ENCODE measurements around the gene FAM168A.

The FAM168A gene

DNA sequence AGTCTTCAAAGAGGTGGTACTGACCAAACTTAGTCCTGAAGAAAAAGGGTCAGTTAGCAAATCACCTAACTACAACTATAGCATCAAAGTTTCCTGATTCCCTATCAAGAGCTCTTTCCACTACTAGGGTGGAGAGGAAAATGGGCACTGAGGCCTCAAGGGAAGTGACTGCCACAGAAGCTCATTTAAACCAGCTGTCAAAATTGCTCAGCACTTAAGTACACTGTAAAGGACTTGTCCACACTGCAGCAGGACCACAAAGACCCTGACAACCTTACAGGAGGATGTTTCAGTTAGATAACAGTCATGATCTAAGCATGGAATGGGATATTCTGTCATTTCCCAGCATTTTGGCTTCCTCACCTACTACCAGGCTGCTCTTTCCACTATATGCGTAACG is 33.0 kb downstream of the FAM168A start:
- DNase-seq: no peak
- intact Hi-C loops (cut with DNase I): no loop called here

DNA sequence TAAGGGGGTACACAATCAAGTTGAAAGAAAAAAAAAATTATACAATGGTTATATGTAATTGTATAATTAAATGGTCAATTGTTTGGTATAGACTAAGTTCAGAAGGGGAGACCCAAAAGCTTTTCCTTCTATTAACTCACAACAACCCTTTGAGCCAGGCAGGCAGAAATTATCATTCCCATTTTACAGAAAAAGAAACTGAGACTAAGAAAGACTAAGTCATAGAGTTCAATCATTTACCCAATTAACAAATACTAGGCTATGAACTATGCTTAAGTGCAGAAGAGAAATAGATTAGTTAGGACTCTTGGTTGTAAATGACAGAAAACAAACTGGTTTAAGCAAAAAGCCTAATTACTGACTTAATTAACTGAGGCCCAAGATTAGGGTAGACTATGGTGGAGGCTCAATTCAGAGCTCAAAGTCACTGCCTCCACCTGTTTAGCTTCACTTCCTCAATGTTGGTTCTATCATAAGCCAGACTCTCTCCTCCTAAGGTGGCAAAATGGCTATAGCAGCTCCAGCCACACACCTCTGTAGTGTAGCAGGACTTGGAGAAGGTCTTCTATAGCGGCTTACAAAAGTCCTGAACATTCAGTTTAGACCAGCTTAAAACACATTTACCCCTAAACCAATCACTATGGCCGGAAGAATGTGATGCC is 34.2 kb downstream of the FAM168A start:
- no peak for DNase-seq
- intact Hi-C loops (cut with DNase I): no loop called here

DNA sequence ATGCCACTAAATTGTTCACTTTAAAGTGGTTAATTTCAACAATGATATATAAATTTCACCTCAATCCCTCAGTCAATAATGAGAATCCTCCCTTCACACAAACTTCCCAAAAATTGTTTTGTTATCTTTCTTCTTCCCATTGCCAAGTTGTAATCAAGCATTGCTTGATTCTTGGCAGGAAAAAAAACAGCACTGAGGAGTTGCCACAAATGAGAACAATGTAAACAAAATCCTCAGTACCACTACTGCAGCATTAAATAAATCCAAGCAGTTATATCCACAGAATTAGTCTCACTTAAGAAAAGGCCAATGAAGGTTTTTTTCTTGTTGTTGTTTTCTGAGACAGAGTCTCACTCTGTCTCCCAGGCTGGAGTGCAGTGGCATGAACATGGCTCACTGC is 38.2 kb downstream of the FAM168A start:
- no peak for DNase-seq
- intact Hi-C loops (cut with DNase I): no loop called here

DNA sequence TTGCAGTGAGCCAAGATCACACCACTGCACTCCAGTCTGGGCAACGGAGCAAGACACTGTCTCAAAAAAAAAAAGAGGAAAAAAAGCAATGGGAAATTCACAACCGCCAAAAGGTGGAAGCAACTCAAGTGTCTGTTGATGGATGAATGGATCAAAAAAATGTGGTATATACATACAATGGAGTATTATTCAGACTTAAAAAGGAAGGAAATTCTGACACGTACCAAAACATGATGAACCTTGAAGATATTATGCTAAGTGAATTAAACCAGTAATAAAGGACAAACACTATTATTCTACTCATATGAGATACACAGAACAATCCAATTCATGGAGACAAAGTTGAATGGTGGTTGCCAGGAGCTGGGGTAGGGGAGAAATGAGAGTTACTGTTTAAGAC is 40.9 kb downstream of the FAM168A start:
- no peak for DNase-seq
- intact Hi-C loops (cut with DNase I): no loop called here

DNA sequence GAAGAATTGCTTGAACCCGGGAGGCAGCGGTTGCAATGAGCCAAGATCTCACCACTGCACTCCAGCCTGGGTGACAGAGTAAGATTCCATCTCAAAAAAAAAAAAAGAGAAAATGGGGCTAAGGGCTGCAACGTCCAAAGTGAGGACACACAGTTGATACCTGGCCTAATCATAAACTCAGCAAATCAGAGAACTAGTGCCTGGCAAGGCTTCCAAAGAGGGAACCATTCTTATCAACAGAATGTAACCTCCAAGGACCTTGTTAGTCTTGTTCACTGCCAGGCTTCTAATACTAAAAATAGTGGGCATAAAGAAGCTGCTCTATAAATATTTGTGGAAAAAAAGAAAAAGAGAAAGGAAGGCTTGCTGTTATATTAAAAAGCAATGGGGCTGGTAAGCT is 42.3 kb downstream of the FAM168A start:
- DNase-seq: no peak
- intact Hi-C loops (cut with DNase I): no loop called here

DNA sequence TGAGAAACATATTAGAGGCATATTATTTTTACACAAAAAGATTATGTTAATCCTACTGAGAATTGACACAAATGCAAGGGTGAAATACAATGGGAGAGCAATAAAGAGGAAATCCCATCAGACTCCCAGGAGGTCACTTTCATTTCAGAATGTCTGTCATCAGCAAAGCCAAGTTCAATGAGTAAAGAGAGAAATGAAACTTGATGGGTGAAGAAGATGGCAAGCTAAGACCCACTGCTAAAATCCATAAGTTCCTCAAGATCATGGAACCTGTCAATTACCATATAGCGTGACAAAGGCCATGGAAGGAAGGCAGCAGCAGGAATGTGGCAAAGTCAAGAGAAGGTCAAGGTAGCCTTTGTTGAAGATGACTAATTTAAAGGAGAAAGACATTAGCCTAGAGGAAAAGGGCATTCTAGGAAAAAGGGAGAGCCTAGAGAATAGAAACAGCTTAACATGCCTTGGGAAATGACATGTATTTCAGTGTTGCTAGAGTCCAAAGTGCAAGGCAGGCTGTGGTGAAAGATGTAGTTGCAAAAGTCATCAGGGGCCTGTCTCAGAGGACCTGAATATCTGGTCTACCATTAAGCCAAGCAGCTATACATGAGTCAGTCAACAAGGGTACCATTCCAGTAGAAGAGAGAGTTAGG is 43.1 kb downstream of the FAM168A start:
- intact Hi-C loops (cut with DNase I): no loop called here
- no peak for DNase-seq

DNA sequence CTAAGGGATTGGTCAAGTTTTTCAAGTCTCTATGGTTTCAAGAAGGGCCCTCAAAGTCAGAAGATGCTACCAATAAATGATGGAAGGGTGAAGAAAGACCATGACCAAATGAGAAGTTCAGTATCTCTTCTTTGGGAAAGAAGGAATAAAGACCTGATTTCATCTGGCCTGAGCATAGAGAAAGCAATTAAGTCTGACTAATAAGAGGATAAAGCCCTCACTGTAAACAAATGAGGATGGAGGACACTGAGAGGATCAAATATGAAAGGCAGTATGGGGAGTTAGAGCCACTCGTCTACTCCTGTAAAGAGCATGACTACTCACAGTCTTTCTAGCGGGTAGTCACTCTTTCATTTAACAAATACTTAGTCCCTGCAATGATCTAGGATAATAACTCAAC is 44.6 kb downstream of the FAM168A start:
- DNase-seq: no peak
- intact Hi-C loops (cut with DNase I): no loop called here

DNA sequence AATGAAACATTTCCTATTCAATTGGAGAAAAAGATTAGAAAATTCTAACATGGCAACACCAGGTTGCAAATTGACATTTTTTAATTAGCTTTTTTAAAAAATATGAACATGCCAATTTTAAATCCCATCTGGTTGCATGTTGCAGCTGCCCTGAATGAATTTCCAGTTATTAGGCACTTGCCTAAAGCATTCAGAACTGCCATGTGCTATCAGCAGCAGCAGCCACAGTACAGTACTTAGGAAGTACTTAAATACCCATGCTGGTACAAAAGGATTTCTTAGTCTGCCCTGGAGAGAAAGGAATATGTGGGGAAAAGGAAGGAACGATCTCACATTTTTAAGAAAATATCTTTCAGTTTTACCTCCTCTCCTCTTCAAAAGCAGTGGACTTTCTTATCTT is 46.2 kb downstream of the FAM168A start:
- DNase-seq: no peak
- intact Hi-C loops (cut with DNase I): no loop called here

DNA sequence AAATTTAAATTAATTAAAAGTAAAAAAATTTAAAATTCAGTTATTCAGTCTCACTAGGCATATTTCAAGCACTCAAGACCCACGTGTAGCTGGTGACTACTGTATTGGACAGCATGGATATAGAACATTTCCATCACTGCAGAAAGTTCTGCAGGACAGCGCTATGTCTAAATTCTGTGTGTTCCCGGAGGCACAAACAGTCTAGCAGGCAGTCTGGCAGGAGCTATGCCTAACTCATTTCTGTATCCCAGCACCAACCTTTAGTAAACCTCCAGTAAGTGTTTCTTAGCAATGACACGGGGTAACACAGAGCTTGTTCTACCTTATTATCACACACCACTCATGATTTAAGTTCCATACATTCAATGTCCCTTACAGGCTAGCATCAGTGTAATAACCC is 48.5 kb downstream of the FAM168A start:
- intact Hi-C loops (cut with DNase I): no loop called here
- no peak for DNase-seq

DNA sequence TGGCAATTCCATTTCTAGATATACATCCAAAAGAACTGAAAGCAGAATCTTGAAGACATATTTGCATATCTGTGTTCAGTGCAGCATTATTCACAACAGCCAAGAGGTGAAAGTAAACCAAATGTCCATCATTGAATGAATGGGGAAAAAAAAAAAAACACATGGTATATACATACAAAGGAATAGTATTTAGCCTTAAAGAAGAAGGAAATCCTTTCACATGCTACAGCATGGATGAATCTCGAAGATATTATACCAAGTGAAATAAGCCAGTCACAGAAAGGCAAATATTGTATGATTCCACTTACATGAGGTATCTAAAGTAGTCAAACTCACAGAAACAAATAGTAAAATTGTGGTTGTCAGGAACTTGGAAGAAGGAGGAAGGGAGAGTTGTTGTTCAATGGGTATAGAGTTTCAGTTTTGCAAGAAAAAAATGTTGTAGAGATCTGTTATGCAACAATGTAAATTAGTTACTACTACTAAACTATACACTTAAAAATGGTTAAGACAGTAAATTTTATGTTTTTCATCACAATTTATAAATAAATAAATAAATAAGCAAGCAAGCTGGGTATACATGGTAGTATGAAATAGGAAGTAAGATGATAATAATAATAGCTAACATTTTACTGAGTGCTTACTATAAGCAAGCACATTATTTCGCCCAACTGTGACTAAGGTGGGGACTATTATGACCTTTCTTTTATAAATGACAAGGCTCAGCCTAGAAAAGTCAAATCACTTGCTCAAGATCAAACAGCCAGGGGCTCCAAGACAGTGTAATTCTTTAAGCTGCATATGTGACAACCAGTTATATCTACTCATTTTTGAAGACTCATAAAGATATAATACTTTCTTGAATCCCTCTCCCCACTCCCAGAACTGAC is 50.0 kb downstream of the FAM168A start:
- intact Hi-C loops (cut with DNase I): no loop called here
- DNase-seq: no peak

DNA sequence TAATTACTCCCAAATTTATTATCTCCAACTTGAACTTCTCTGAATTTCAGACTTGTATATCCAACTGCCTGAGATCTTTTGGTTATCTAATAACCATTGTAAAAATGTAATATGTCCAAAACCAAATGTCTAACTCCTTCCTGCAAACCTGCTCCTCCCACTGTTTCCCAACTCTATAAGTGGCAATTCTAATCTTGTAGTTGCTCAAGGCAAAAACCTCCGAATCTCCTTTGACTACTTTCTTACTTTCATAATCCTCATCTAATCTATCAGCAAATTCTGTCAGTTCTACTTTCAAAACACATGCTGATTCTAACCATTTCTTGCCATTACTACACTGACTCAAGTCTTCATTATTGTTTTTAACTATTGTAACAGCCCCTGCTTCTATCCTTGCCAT is 55.7 kb downstream of the FAM168A start:
- no peak for DNase-seq
- intact Hi-C loops (cut with DNase I): no loop called here

DNA sequence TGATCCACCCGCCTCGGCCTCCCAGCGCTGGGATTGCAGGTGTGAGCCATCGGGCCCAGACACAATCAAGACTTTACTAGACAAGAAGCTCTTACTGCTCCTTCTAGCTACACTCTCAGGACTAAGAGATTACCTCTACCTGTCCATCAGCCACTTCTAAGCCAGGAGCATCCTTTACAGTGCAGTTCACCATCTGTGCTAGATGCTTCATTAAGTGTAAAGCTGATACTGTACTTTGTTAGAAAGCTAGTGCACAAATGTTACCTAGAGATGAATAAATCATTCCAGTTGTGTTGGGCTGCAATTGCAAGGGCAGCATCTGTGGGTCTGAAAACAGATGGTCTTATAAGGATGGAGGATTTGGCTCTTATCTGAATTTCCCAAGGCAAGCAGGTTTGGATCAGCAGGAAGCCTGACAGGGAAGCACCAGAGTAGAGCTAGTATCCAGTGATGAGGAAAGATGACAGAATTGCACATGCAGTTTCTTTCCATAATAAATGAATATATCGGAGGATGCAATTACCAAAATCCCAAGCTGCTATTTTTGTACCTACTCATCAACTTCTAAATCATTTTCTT is 58.3 kb downstream of the FAM168A start:
- DNase-seq: no peak
- intact Hi-C loops (cut with DNase I): loop anchor here (10.0 kb wide), 1 partner anchor 135 kb away; no protein-coding TSS in a partner anchor

DNA sequence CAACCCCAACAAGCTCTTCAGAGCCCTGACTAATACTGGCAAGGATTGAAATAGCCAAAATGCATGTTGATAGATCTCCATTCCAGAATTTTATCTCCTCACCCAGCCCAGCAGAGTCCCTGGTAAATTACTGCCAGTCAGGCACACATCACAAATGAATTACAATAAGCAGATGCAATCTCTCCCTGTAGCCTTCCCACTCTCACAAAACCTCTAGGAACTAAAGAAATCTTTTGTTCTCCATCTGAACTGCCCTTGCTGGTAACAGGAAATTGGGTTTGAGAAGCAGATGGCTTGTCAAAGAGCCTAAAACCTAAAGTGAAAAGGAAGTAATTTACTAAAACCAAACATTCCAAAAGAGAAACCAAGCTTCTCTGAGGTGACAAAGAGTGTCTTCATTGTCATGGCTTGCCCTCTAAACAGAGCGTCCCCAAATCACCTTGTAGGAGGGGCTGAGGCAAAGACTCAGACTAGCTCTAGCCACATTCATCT is 59.5 kb downstream of the FAM168A start:
- no peak for DNase-seq
- intact Hi-C loops (cut with DNase I): loop anchor here (10.0 kb wide), 1 partner anchor 134 kb away; no protein-coding TSS in a partner anchor

DNA sequence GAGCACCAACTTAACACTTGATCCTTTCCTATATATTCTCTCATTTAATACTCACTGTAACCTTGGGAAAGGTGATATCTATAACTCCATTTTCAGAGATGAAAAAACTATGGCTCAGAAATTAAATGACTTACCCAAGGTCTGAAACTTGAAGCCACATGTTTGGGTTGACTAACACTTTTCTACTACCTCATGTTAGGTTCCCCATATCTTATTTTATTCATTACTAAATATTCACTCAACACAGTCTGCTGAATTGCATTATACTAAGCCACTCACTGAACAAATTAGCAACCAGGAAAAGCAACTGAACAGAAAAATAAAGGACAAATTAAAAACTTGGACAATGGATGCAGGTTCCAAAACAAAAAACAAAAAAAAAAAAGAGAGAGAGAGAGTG is 59.9 kb downstream of the FAM168A start:
- intact Hi-C loops (cut with DNase I): loop anchor here (10.0 kb wide), 1 partner anchor 133 kb away; no protein-coding TSS in a partner anchor

DNA sequence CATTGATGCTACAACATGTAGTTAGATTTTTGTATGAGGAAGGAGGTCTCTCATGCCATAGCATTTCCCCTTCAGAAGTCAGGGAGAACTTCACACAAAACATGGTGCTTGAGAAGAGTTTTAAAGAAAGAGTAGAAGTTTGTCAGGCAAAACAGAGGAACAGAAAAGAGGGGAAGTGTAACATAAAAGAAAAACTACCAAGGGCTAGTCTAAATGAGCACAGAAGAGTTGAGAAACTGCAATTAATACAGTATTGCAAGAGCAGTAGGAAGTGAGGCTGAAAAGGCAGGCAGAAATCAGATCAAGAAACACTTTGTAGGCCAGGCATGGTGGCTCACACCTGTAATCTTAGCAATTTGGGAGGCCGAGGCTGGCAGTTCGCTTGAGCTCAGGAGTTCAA is 61.0 kb downstream of the FAM168A start:
- intact Hi-C loops (cut with DNase I): loop anchor here (10.0 kb wide), 1 partner anchor 132 kb away; no protein-coding TSS in a partner anchor

More for the DNA sequence above, 59.9 kb downstream of the FAM168A start:
- no peak for DNase-seq

DNA sequence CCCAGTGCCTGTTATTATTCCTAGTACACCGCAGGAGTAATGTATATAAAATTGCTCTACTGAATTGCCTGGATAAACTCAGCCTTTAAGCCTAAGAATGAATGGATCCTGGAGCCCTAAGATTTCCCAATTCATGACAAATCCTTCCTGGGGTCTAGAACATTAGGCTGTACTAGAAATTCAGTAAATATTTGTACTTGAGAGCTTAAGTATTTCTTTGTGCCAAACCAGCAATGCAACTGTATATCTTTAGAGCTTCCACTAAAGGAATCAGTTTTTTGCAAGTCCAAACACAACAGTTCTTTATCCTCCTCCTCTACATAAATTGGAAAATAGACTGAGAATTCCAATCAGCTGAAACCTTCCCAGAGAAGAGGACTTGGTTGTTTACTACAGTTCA is 65.6 kb downstream of the FAM168A start:
- intact Hi-C loops (cut with DNase I): loop anchor here (10.0 kb wide), 1 partner anchor 128 kb away; no protein-coding TSS in a partner anchor
- no peak for DNase-seq

More for the DNA sequence above, 61.0 kb downstream of the FAM168A start:
- no peak for DNase-seq

DNA sequence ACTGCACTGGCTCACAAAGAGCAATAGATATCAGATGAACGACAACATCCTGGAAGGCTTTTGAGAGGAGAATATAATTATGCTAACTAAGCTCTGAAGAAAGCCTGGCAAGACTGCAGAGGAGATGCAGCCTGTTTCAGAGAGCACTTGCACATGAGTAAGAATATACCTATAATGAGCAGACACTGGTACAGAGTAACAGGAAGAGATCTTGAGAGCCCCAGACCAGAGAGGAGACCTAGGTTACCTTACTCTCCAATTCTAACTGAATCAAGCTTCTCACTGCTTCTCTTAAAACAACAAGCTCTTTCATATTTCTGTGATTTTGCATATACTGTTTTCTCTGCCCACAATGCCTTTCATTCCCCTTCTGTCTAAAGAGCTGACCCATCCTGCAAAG is 66.5 kb downstream of the FAM168A start:
- intact Hi-C loops (cut with DNase I): loop anchor here (10.0 kb wide), 1 partner anchor 127 kb away; no protein-coding TSS in a partner anchor
- DNase-seq: no peak

DNA sequence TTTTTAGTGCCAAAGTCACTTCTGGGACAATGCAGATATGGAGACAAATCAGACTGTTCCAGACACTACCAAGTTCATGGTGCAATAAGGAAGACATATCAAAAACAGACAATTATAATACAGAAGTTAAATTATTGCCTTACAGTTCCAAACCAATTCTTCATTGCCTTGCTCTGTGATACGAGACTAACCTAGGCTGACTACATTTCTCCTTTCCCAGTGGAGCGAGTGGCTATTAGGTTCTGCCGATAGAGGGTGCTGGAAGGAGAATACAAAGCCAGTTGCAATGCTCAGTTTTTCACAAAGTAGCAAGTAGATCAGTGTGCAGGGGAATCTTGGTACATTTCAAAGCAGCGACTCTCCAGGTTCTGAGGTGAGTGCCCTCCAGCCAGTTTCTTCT is 67.8 kb downstream of the FAM168A start:
- DNase-seq: no peak
- intact Hi-C loops (cut with DNase I): loop anchor here (10.0 kb wide), 1 partner anchor 125 kb away; no protein-coding TSS in a partner anchor

DNA sequence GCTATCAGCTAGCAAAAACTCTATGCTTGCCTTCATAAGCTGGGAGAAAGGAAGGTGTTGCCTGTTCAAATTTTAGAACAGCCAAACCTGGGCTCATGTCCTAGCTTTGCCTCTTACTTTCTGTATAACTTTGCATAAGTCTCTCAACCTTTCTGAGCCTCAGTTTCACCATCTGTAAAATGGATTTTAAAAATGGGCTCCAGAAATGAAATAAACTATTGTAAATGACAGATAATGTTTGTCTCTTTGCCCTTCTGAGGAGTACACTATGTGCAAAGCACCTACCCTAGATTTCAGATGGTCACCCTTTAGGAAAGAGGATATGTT is 68.7 kb downstream of the FAM168A start:
- DNase-seq: no peak

DNA sequence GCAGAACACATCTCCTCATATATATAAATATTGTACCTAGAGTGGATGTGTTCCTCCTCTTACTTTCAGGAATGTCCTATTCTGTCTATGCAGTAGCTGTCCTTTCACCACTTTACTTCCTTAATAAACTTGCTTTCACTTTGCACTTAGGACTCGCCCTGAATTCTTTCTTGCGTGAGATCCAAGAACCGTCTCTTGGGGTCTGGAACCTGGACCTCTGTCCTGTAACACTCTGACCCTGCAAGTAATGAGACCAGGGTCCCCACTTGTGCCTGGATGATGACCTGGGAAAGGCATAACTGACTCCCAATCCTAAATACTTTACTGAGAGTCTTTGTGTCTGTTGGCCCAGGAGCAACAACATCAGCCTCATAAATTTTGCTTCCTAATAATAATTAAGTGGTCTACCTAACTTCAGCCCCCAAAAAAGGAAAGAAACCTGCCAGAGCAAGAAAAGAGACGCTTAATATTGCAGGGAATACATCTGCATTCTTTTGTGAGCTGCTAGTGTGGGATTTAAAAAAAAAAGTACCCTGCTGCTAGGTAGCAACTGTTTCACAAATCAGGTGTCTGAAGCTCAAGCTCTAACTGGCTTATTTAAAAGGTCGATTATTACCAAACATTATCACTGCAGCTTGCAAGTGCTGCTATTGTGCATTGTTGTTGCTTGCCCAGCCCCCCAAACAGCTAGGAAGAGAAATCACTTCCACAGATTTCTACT is 69.3 kb downstream of the FAM168A start:
- intact Hi-C loops (cut with DNase I): no loop called here
- DNase-seq: no peak

More for the DNA sequence above, 68.7 kb downstream of the FAM168A start:
- intact Hi-C loops (cut with DNase I): no loop called here

Measured in posterior cingulate gyrus (tissue), 11 donors.